GM10248 (cell line): Measurements from ENCODE around the gene CHST8.
"Not testable (repeated sequence)": the region's sequence is repeated elsewhere in the genome, so short reads cannot be mapped to it uniquely, and the experiment has no call there.

Source experiments
- CTCF ChIA-PET: fragments of 300-600 bp; sonication (Branson Sonifier 250); formaldehyde crosslinking; extraction: SDS; loops from one replicate; lab custom pipeline; 2021; ENCODE audit warnings: antibody characterized with exemption; lab: Yijun Ruan, JAX
- POLR2A ChIA-PET: fragments of 350-650 bp; sonication (Branson Sonifier 250); formaldehyde crosslinking; extraction: SDS; loops from one replicate; lab custom pipeline; 2020; ENCODE audit warnings: antibody characterized with exemption; lab: Yijun Ruan, JAX
- DNase-seq: peaks from one replicate; pipeline ENCODE4 v3.0.0; 2012; ENCODE audit errors: extremely low spot score
- TF ChIP-seq, protein P1 (sequence below): IDR thresholded peaks from 2 replicates; pipeline ENCODE4 v1.5.1; 2012; ENCODE audit warnings: mild to moderate bottlenecking, low read depth; ENCODE audit errors: extremely low read depth, missing control alignments, control extremely low read depth

CHST8 gene

GRCh38 chr19:33660410-33661124, 38.8 kb downstream of the CHST8 start:
- ChIA-PET POLR2A (no interaction called here), CTCF (no interaction called here)
- TF ChIP-seq, protein P1, sequence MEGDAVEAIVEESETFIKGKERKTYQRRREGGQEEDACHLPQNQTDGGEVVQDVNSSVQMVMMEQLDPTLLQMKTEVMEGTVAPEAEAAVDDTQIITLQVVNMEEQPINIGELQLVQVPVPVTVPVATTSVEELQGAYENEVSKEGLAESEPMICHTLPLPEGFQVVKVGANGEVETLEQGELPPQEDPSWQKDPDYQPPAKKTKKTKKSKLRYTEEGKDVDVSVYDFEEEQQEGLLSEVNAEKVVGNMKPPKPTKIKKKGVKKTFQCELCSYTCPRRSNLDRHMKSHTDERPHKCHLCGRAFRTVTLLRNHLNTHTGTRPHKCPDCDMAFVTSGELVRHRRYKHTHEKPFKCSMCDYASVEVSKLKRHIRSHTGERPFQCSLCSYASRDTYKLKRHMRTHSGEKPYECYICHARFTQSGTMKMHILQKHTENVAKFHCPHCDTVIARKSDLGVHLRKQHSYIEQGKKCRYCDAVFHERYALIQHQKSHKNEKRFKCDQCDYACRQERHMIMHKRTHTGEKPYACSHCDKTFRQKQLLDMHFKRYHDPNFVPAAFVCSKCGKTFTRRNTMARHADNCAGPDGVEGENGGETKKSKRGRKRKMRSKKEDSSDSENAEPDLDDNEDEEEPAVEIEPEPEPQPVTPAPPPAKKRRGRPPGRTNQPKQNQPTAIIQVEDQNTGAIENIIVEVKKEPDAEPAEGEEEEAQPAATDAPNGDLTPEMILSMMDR: no peak
- no peak for DNase-seq

DNA sequence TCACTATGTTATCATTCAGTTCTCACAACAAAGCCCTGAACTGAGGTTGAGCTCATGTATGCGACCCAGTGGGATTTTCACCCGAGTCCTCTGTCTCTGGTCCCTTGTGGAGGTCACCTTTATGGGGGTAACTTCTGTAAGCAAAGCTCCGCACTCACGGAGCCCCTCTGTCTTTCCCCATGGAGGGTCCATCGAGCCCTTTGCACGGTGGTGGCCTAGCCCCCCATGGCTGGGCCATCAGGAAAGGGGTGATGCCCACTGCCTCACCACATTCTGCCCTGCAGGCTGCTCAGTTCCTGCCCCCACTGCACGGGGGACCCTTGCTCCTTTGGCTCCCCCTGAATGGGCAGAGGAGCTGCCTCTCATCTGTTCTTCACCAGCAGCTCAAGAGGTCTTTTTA, 39.6 kb downstream of the CHST8 start:
- no peak for DNase-seq
- TF ChIP-seq, protein P1: no peak
- POLR2A ChIA-PET: no interaction called here
- CTCF ChIA-PET: no interaction called here

DNA sequence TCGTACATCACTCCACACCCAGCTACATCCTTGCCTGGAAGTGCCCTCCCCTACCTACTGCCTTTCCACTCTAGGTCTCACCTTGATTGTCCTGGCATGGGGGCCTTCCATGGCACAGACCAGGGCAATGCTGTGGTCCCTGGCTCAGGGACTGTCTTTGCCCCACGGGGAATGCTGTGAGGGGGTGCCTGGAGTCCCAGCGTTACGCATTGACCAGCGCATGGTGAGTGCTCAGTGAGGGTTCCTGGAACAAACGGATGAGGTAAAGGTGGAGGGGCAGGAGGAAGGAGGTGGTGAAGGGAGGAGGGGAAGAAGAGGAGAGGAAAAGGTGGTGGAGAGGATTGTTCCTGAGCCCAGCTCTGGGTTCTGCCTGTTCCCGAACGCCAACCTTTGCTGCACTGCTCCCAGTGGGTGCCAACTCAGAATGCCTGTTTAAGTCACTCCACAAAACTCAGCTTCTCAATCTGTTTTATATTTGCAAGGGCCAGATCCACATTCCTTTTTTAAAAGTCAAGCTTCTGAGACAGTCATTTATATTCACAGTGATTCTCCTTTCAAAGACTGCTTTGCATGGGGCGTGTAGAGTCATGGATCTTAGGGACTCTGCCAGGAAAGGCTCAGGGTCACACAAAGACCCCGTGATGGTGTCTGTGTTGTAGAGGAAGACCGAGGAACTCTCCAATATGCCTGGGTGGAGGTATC, 40.8 kb downstream of the CHST8 start:
- ChIA-PET POLR2A (no interaction called here), CTCF (no interaction called here)
- DNase-seq: no peak
- TF ChIP-seq, protein P1: no peak

DNA sequence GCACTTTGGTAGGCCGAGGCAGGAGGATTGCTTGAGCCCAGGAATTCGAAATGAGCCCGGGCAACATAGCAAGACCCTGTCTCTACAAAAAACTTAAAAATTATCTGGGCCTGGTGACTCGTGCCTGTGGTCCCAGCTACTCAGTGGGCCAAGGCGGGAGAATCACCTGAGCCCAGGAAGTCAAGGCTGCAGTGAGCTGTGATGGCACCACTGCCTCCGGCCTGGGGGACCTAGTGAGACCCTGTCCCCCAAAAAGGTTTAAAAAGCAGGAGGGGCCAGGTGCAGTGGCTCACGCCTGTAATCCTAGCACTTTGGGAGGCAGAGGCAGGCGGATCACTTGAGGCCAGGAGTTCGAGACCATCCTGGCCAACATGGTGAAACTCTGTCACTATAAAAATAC, 41.6 kb downstream of the CHST8 start:
- DNase-seq, POLR2A ChIA-PET, CTCF ChIA-PET: not testable (repeated sequence)

DNA sequence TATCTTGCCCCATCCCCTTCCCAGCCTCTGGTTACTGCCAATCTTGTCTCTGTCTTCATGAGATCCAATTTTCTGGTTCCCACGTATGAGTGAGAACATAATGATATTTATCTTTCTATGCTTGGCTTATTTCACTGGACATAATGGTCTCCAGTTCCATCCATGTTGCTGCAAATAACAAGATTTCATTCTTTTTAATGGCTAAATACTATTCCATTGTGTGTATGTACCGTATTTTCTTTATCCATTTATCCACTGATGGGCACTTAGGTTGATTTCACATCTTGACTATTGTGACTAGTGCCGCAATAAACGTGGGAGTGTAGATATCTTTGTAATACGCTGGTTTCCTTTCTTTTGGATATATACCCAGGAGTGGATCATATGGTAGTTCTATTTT, 43.0 kb downstream of the CHST8 start:
- ChIA-PET CTCF (no interaction called here), POLR2A (no interaction called here)
- DNase-seq: no peak
- TF ChIP-seq, protein P1: no peak

GRCh38 chr19:33665776-33666595, 44.2 kb downstream of the CHST8 start:
- no peak for DNase-seq
- TF ChIP-seq, protein P1: no peak
- CTCF ChIA-PET: no interaction called here
- POLR2A ChIA-PET: no interaction called here
